Bladder microvascular endothelial cell (primary cell): ENCODE data around the gene MTARC1. TPM values are rescaled to one million over a fixed set of nuclear protein-coding genes. Genes with fewer than 3 reads are reported as not detected.

ENCODE experiments used
- total RNA-seq: library from RNA; depleted of rRNA; stranded (reverse); fragments of >200 nt; gene quantifications from 2 replicates; pipeline ENCODE4 v1.2.3, GENCODE V29; 2014

MTARC1 gene
- 3.8 and 6.2 TPM in 2 replicates for total RNA-seq

DNA sequence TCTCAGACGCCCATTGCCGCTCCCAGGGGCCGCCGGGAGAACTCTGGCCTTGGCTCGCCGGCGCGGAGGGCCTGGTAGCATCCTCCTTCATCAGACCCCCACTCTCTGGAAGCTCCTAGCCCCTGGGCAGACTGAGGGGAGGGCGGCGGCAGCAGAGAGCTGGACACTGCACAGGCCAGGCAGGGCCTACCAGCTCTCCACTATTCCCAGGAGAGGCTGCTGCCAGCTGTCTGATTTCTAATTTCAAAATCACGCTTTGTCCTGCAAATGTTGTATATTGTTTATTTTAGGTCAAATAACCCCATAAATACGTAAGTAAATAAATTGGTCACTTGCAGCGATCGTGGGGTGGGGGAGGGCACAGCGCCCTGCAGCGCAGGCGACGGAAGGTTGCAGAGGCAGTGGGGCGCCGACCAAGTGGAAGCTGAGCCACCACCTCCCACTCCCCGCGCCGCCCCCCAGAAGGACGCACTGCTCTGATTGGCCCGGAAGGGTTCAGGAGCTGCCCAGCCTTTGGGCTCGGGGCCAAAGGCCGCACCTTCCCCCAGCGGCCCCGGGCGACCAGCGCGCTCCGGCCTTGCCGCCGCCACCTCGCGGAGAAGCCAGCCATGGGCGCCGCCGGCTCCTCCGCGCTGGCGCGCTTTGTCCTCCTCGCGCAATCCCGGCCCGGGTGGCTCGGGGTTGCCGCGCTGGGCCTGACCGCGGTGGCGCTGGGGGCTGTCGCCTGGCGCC lies at the start of gene MTARC1:
Gene MTARC1, plus strand, starts transcription at position 577 of the 732 bp plus-strand sequence. Its CDS starts 32 bp downstream, at position 609.

DNA sequence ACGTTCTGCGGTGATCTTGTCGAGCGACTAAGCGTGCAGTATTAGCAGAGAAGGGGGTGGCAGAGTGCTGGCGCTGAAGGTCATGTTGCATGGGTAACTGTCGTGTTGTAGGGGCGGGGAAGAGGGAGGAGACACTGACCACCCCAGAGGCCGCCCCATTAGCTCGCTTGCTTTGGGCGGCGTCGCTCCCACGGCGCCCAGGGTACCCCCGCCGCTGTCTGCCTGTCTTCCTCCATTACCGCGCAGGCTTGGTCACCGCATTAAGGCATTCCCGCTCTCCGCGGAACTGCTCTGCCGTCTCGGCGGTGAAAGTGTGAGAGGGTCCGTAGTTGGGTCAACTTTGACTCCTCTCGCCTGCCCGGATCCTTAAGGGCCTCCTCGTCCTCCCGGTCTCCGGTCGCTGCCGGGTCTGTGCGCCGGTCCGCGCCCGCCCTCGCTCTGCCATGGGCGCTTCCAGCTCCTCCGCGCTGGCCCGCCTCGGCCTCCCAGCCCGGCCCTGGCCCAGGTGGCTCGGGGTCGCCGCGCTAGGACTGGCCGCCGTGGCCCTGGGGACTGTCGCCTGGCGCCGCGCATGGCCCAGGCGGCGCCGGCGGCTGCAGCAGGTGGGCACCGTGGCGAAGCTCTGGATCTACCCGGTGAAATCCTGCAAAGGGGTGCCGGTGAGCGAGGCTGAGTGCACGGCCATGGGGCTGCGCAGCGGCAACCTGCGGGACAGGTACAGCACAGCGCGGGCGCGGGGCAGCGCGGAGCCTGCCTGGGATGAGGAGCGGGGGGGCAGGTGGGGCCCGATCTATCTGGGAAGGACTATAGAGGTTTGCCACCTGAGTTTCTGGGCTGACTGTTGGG lies 38.4 kb upstream of the MTARC1 start, which contains the start of gene MTARC2:
Gene MTARC2, plus strand, starts transcription at position 234 of the 846 bp plus-strand sequence. Its CDS starts 210 bp downstream, at position 444.

Other genes starting within 250 kb of the MTARC1 start
- gene C1orf115, start 96.5 kb upstream of the MTARC1 start, total RNA-seq = 47.3 and 93.7 TPM in 2 replicates
- 4.7 and 14.7 TPM in 2 replicates for gene MTARC2, start 38.6 kb upstream of the MTARC1 start, total RNA-seq
- 21.0 and 68.6 TPM in 2 replicates for gene HLX, start 92.5 kb downstream of the MTARC1 start, total RNA-seq